Activated B cell treated with CpG ODN at 0.5 μM for 24 hours (primary cell): ENCODE results near the gene ZCCHC14. TPM values are rescaled to one million over a fixed set of nuclear protein-coding genes. Genes with fewer than 3 reads are reported as not detected.

ENCODE experiments used
- ATAC-seq: fragments of 200-7000 bp; cut with Tn5 transposase; one replicate; pipeline ENCODE4 v1.10.0; 2021; ENCODE audit warnings: low read depth, mild to moderate bottlenecking, moderate library complexity
- CTCF ChIA-PET: fragments of 350-600 bp; sonication (Branson Sonifier 250); formaldehyde crosslinking; loops from one replicate; lab custom pipeline; 2021; ENCODE audit warnings: antibody characterized with exemption; lab: Charles Lee
- POLR2A ChIA-PET: fragments of 350-600 bp; sonication (Branson Sonifier 250); formaldehyde crosslinking; loops from one replicate; lab custom pipeline; 2021; ENCODE audit warnings: antibody characterized with exemption; lab: Charles Lee
- DNase-seq: peaks from one replicate; pipeline ENCODE4 v3.0.0; 2022
- H3K27ac Mint-ChIP-seq: one replicate; pipeline ENCODE4 v1.8.0; 2020; ENCODE audit warnings: mixed read lengths
- H3K27me3 Mint-ChIP-seq: one replicate; pipeline ENCODE4 v1.8.0; 2021; ENCODE audit warnings: mixed read lengths
- H3K36me3 Mint-ChIP-seq: one replicate; pipeline ENCODE4 v1.8.0; 2021; ENCODE audit warnings: low read depth, mixed read lengths
- H3K4me1 Mint-ChIP-seq: one replicate; pipeline ENCODE4 v1.8.0; 2021; ENCODE audit warnings: mixed read lengths
- H3K4me3 Mint-ChIP-seq: one replicate; pipeline ENCODE4 v1.8.0; 2020; ENCODE audit warnings: mild to moderate bottlenecking, mixed read lengths
- H3K9me3 Mint-ChIP-seq: one replicate; pipeline ENCODE4 v1.8.0; 2020; ENCODE audit warnings: mixed read lengths
- CTCF ChIP-seq: fragments of 200-600 bp; IDR thresholded peaks from one replicate; pipeline ENCODE4 v1.8.0; 2022; ENCODE audit warnings: antibody characterized with exemption, mild to moderate bottlenecking
- intact Hi-C: fragments of 100-400 bp; cut with micrococcal nuclease; formaldehyde crosslinking; loops from one replicate; pipeline ENCODE4 v1.15.1; 2024
- total RNA-seq: library from RNA; stranded (reverse); gene quantifications from 2 replicates; pipeline ENCODE4 v1.2.3, GENCODE V29; 2022

ZCCHC14 gene
- total RNA-seq, 1 donor from 2014 or later, result 3.8 TPM

- Mint-ChIP-seq H3K4me3 (no peak overlapping the region), H3K27me3 (no peaks in the 10 kb centered on the region), H3K36me3 (peaks cover 3% of the 10 kb centered on the region), H3K27ac (no peak overlapping the region), H3K9me3 (no peaks in the 10 kb centered on the region), H3K4me1 (no peaks in the 10 kb centered on the region)
- intact Hi-C loops, result no loop called here
- no peak for TF ChIP-seq CTCF
- POLR2A ChIA-PET, result no interaction called here
- CTCF ChIA-PET, result no interaction called here
- ATAC-seq (no peak), DNase-seq (no peak)
Observed at GRCh38 chr16:87423429-87423828, 69.4 kb downstream of the ZCCHC14 start.

GRCh38 chr16:87422106-87422505 lies 70.7 kb downstream of the ZCCHC14 start:
- no peaks in the 10 kb centered on the region for H3K4me1 Mint-ChIP-seq
- CTCF ChIA-PET, result no interaction called here
- TF ChIP-seq CTCF, result no peak
- H3K27me3 Mint-ChIP-seq, result no peaks in the 10 kb centered on the region
- H3K4me3 Mint-ChIP-seq, result no peak overlapping the region
- no peaks in the 10 kb centered on the region for H3K9me3 Mint-ChIP-seq
- DNase-seq (no peak), ATAC-seq (no peak)
- no peak overlapping the region for H3K27ac Mint-ChIP-seq
- H3K36me3 Mint-ChIP-seq, result peaks cover 3% of the 10 kb centered on the region
- intact Hi-C loops, result no loop called here
- POLR2A ChIA-PET, result no interaction called here

GRCh38 chr16:87421003-87421912 lies 71.6 kb downstream of the ZCCHC14 start:
- Mint-ChIP-seq H3K27me3 (no peaks in the 10 kb centered on the region), H3K4me1 (no peaks in the 10 kb centered on the region), H3K9me3 (no peaks in the 10 kb centered on the region), H3K36me3 (peaks cover 3% of the 10 kb centered on the region), H3K4me3 (no peak overlapping the region), H3K27ac (no peak overlapping the region)
- ChIA-PET POLR2A (no interaction called here), CTCF (no interaction called here)
- ATAC-seq (no peak), DNase-seq (no peak)
- TF ChIP-seq CTCF, result no peak
- intact Hi-C loops, result no loop called here

- ChIA-PET POLR2A (no interaction called here), CTCF (no interaction called here)
- no peak for TF ChIP-seq CTCF
- H3K4me1 Mint-ChIP-seq, result no peaks in the 10 kb centered on the region
- no peaks in the 10 kb centered on the region for H3K9me3 Mint-ChIP-seq
- H3K36me3 Mint-ChIP-seq, result peaks cover 3% of the 10 kb centered on the region
- H3K4me3 Mint-ChIP-seq, result no peak overlapping the region
- no peak for DNase-seq
- H3K27ac Mint-ChIP-seq, result no peak overlapping the region
- ATAC-seq, result no peak
- intact Hi-C loops, result no loop called here
- H3K27me3 Mint-ChIP-seq, result no peaks in the 10 kb centered on the region
Observed at GRCh38 chr16:87420026-87421002, 72.5 kb downstream of the ZCCHC14 start.

- ChIA-PET POLR2A (no interaction called here), CTCF (interaction anchor here (2.6 kb wide), 1 partner anchor 350 kb away, joined by 14 read pairs; no protein-coding TSS in a partner anchor)
- Mint-ChIP-seq H3K27me3 (no peaks in the 10 kb centered on the region), H3K9me3 (no peaks in the 10 kb centered on the region), H3K27ac (no peak overlapping the region), H3K4me1 (no peaks in the 10 kb centered on the region), H3K4me3 (no peak overlapping the region), H3K36me3 (peaks cover 1% of the 10 kb centered on the region)
- intact Hi-C loops, result no loop called here
- ATAC-seq (no peak), DNase-seq (no peak)
- no peak for TF ChIP-seq CTCF
Observed at GRCh38 chr16:87418644-87419043, 74.2 kb downstream of the ZCCHC14 start.
